Measurements from ENCODE around the gene SENP2.
"Not testable (repeated sequence)": the region's sequence is repeated elsewhere in the genome, so short reads cannot be mapped to it uniquely, and the experiment has no call there.

SENP2 gene

DNA sequence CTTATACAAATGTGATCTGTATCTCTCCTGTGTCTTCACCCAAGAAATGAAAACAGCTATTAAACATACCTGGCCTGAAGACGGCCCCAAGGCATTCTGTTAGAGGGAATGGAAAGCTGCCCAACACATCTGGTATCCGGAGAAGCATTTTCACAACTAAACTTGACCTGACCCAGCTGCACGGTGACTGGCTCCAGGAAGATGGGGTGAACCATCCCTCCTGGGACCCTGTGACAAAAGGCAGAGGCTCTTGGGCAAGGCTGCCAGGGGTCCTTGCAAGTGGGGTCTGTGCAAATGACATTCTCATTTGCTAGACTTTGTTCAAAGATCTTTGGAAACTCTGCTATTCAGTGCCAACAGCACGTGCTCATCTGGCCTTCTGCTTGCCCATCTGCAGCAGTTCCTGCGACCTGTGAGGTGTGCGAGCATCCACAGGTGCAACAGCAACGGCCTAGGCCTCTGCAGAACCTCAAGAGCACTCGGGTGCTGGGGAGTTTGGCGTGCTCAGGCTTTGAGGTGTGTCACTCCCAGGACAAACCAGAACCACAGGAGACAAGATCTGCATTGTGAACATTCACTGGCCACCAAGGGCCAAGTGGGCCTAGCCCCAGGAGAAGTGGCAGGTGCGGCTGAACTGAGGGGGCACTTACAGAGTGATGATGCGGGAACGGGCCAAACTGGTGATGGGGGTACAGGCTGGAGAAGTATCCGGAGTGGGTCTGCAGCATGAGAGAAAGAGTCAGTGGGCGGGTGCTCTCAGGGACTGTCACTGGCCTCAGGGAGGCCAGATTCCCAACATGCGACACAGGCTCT, 71.8 kb downstream of the SENP2 start:
- TF ChIP-seq, protein P1, sequence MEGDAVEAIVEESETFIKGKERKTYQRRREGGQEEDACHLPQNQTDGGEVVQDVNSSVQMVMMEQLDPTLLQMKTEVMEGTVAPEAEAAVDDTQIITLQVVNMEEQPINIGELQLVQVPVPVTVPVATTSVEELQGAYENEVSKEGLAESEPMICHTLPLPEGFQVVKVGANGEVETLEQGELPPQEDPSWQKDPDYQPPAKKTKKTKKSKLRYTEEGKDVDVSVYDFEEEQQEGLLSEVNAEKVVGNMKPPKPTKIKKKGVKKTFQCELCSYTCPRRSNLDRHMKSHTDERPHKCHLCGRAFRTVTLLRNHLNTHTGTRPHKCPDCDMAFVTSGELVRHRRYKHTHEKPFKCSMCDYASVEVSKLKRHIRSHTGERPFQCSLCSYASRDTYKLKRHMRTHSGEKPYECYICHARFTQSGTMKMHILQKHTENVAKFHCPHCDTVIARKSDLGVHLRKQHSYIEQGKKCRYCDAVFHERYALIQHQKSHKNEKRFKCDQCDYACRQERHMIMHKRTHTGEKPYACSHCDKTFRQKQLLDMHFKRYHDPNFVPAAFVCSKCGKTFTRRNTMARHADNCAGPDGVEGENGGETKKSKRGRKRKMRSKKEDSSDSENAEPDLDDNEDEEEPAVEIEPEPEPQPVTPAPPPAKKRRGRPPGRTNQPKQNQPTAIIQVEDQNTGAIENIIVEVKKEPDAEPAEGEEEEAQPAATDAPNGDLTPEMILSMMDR (IDR thresholded peaks at IDR 0.05; ENCODE audit: low read depth, low read length, missing control alignments): no peak
- no peak overlapping the region for H3K4me3 ChIP-seq (replicated peaks; ENCODE audit: low read depth, low read length)
- no peak for DNase-seq (ENCODE audit: extremely low read depth, low read depth)

DNA sequence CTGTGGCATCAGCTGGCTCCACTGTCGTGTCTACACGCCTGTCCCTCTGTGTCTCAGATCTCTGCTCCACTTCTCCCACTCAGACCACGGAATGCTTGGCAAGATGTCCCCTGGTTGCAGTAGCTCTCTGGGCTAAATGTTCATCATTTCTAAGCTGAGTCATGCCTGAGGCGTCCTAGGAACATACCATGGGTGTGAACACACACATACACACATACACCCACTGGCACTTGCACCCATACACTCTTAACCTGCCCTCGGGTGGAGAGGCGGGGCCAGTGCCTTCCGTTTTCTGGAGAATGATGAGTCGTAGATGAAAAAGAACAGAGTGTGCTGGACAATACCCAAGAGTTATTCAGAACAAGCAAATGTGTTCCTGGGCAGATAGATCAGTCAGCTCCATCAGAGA, 72.4 kb downstream of the SENP2 start:
- H3K4me3 ChIP-seq (replicated peaks; ENCODE audit: low read depth, low read length): no peak overlapping the region
- DNase-seq (ENCODE audit: extremely low read depth, low read depth): peak; percentile 67
- TF ChIP-seq, protein P1 (IDR thresholded peaks at IDR 0.05; ENCODE audit: low read depth, low read length, missing control alignments): no peak

DNA sequence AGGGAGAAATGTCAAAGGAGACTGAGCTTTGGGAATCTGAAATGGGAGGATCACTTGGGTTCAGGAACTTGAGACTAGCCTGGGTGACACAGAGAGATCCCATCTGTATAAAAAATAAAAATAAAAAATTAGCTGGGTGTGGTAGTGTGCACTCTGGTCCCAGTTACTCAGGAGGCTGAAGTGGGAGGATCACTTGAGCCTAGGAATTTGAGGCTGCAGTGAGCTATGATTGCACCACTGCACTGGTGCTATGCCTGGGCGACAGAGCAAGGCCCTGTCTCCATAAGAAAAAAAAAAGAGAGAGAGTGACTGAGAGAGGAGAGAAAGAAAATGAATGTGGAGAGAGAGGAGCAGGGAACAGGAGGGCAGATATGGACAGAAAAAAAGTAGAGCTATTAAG, 72.8 kb downstream of the SENP2 start:
- DNase-seq (ENCODE audit: extremely low read depth, low read depth): no peak
- TF ChIP-seq, protein P1 (IDR thresholded peaks at IDR 0.05; ENCODE audit: low read depth, low read length, missing control alignments): no peak
- no peak overlapping the region for H3K4me3 ChIP-seq (replicated peaks; ENCODE audit: low read depth, low read length)

DNA sequence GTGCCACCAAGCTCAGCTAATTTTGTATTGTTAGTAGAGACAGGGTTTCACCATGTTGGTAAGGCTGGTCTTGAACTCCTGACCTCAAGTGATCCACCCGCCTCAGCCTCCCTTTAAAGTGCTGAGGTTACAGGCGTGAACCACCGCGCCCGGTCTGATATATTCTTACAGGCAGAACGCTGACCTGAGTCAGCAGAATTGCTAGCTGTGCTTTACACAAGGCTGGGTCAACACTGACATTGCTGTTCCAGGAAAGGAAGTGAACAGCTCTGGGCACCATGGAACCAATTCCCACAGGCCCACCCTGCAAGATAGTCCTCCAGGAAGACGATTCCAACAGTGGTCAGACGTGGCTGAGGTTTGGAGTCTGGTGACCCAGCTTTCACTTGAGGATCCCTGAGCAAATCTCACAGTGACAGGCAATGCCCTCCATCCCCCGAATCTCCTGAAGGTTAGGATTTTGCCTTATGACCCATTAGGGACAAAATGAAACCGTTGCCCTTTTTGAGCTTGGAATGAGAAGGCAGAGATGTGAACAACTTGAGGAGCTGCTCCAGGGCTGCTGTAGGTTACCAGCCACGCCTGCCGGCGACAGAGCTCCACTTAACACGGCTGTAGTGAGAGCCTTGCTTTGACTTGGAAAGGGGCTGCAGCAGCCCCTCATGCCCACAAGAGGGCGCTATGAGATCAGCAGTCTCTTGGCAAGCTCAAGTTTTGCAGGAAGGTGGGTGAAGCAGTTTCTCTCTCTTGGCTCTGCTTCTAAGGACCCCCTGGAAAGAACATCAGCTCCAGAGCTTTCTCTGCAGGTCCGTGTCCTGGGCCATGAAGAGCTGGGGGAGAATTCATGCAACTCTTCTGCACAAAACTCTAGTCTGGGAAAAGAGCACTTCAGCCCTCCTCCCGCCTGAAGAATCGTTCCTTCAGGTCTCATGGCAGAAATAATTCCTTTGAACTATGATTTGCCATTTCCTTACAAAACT, 74.1 kb downstream of the SENP2 start:
- peak; percentile 50 for DNase-seq (ENCODE audit: extremely low read depth, low read depth)
- H3K4me3 ChIP-seq (replicated peaks; ENCODE audit: low read depth, low read length): no peak overlapping the region
- TF ChIP-seq, protein P1 (IDR thresholded peaks at IDR 0.05; ENCODE audit: low read depth, low read length, missing control alignments): peak; percentile 99

DNA sequence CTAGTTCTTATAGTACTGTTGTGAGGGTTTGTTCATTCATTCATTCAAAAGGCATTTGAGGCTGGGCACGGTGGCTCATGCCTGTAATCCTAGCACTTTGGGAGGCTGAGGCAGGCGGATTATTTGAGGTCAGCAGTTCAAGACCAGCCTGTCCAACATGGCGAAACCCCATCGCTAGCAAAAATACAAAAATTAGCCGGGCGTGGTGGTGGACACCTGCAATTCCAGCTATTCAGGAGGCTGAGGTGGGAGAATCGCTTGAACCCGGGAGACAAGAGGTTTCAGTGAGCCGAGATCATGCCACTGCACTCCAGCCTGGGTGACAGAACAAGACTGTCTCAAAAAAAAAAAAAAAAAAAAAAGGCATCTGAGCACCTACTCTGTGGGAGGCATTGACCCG, 75.2 kb downstream of the SENP2 start:
- not testable (repeated sequence) for H3K4me3 ChIP-seq (replicated peaks; ENCODE audit: low read depth, low read length); DNase-seq (ENCODE audit: extremely low read depth, low read depth)

DNA sequence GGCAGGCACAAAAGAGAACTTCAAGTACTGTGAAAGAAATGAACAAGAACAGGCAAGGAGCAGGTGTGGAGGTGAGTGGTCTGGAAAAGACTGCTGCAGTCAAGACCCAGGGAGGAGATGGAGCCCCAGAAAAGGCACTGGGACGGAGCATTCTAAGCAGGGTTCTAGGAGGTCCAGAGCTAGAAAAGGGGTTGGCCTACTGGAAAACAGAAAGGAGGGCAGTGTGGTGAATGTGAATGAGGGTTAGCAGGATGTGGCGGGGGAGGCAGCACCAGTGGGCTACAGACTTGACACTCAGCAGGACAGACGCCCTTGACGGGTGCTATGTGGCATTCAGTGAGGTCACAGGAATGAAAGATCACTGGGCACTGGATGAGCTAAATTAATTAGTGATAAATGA, 75.7 kb downstream of the SENP2 start:
- TF ChIP-seq, protein P1 (IDR thresholded peaks at IDR 0.05; ENCODE audit: low read depth, low read length, missing control alignments): no peak
- no peak for DNase-seq (ENCODE audit: extremely low read depth, low read depth)
- no peak overlapping the region for H3K4me3 ChIP-seq (replicated peaks; ENCODE audit: low read depth, low read length)

DNA sequence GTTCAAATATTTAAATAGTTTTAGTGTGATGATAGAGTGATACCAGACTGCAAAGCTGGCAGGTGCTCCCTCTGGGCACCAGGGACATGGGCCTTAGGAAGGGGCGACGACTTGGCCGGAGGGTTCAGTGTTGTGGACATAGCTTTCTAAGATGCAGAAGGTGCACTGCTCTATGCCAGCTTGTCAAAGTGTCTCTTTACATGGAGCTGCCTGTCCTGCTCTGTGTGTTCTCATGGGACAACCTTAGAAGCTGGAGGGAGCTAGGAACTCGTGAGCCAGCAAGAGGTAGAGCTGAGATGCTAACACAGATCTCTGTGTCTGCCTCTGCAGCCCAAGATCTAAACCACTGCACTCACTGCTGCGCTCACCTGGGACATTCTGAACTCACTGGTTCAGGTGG, 77.8 kb downstream of the SENP2 start:
- DNase-seq (ENCODE audit: extremely low read depth, low read depth): no peak
- TF ChIP-seq, protein P1 (IDR thresholded peaks at IDR 0.05; ENCODE audit: low read depth, low read length, missing control alignments): no peak
- no peak overlapping the region for H3K4me3 ChIP-seq (replicated peaks; ENCODE audit: low read depth, low read length)
